Measurements from ENCODE around the gene RIOK3. TPM values are rescaled to one million over a fixed set of nuclear protein-coding genes. Genes with fewer than 3 reads are reported as not detected.

Gene RIOK3
- total RNA-seq (10 to 100 TPM; 21.5 to 47.6 (median 39.2) TPM), polyA plus RNA-seq (10 to 100 TPM; 29.2 to 48.3 TPM)
- long read RNA-seq, donor 1, full-length matches to known transcripts, result 26 of 64 reads
- long read RNA-seq, donor 1, partial matches to known transcripts, result 27 of 64 reads
- long read RNA-seq, donor 1, other reads (novel, unspliced or antisense), result 11 of 64 reads
- long read RNA-seq, donor 2, full-length matches to known transcripts, result 6 of 6 reads
- long read RNA-seq, donor 2, partial matches to known transcripts, result 0 of 6 reads
- long read RNA-seq, donor 2, other reads (novel, unspliced or antisense), result 0 of 6 reads
- long read RNA-seq, donor 3, full-length matches to known transcripts, result 51 of 72 reads
- long read RNA-seq, donor 3, partial matches to known transcripts, result 6 of 72 reads
- long read RNA-seq, donor 3, other reads (novel, unspliced or antisense), result 15 of 72 reads

DNA sequence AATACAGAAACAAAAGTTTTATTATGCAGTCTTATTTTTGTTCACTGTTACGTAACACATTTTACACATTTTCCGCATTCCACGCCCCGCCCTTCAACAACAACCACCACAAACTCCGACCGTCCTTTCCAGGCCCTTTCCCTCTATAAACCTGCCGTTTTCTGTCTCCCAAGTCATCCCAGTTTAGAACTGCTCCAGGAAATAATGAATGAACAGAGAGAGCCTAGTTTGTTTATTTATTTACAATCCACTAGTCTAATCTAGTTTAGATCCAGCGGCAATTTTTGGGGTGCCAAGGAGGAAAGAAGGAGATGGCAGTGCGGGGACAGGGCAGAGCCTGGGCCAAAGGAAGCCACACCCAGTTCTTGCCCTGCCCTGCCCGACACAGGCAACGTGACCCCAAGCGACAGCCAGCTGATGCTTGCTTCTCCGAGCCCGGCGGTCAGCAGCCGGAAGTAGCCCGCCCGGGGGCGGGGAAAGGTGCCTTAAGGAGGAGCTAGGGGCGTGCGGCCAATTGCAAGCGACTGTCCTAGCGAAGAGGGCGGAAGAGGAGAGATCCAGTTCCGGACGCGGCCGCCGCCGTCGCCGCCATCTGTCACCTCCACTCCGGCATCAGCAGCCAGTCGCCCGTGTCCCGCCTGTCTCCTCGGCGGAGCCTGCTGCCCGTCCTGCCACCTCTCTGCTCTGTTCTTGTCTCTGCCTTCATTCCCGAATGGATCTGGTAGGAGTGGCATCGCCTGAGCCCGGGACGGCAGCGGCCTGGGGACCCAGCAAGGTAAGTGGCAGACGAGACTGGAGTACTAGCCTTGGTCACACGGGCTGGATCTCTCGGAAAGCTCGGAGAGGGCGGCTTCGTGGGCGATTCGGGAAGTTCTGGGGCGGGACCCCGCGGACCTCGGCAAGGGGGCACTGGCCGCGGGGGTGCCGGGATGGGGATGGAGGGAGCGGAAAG lies at the start of gene RIOK3:
TSS of gene RIOK3 (plus strand) at position 560 of the 952 bp plus-strand sequence. CDS start at position 713, 153 bp downstream.
- H3K4me1 ChIP-seq (ENCODE audit: insufficient read depth), result peaks cover 8% of the 10 kb centered on the region
- no peak for TF ChIP-seq EP300 (IDR thresholded peaks at IDR 0.05)
- TF ChIP-seq POLR2A (IDR thresholded peaks at IDR 0.05), result peak; percentile 73
- peak in 1 of 3 donors; percentile 29 for TF ChIP-seq CTCF (IDR thresholded peaks at IDR 0.05)
- no peaks in the 10 kb centered on the region for H3K9me3 ChIP-seq
- H3K27ac ChIP-seq, result peak within 1 kb of the TSS; percentile 19 to 65
- H3K27me3 ChIP-seq, result no peaks in the 10 kb centered on the region
- DNase-seq, result peak; percentile 93 to 97 (median 94)
- no peaks in the 10 kb centered on the region for H3K36me3 ChIP-seq
- WGBS, 3 donors, result 0 to 1% (median 0%) methylated on average over 58 to 60 of the region's 60 CpGs
- H3K4me3 ChIP-seq, result peak within 1 kb of the TSS; percentile 97
- intact Hi-C loops (cut with DNase I), result loop anchor here in 1 of 4 donors (10.0 kb wide), 1 partner anchor 52 kb away; the partner anchor contains the start of gene RMC1

DNA sequence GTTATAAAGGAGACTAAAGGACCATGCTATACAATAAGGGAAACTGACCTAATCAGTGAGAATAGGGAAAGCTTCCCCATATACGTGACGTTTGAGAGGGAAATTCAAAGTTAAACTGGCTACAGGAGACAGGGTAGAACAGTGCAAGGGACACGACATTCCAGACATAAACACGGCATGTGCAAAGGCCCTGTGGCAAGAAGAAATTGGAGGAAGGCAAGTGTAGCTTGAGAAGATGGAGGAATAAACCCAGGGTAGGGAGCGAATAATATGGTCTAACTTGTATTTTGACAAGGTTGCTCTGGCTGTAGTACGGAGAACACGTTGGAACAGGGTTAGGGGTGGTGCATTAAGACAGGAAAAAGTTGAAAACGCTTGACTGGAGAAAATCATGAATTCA lies 49.8 kb upstream of the RIOK3 start:
- TF ChIP-seq CTCF (IDR thresholded peaks at IDR 0.05) (no peak), POLR2A (IDR thresholded peaks at IDR 0.05) (no peak), EP300 (IDR thresholded peaks at IDR 0.05) (no peak)
- no peak overlapping the region for H3K4me3 ChIP-seq
- H3K27me3 ChIP-seq, result no peaks in the 10 kb centered on the region
- no peak for DNase-seq
- intact Hi-C loops (cut with DNase I), result loop anchor here in 2 of 4 donors (10.0 kb wide), 2 partner anchors 269 to 369 kb away; partner anchors contain the start of gene CABLES1 (in 1 of the 2)
- H3K4me1 ChIP-seq (ENCODE audit: insufficient read depth), result peaks cover 7% of the 10 kb centered on the region
- no peaks in the 10 kb centered on the region for H3K36me3 ChIP-seq
- H3K9me3 ChIP-seq, result no peaks in the 10 kb centered on the region
- WGBS, 3 donors, result 94 to 98% (median 96%) methylated on average over 8 of the region's 8 CpGs
- H3K27ac ChIP-seq, result no peak overlapping the region

- Histone ChIP-seq H3K27me3 (no peaks in the 10 kb centered on the region), H3K4me1 (ENCODE audit: insufficient read depth) (peaks cover 6% of the 10 kb centered on the region), H3K36me3 (no peaks in the 10 kb centered on the region), H3K9me3 (no peaks in the 10 kb centered on the region), H3K4me3 (no peak overlapping the region), H3K27ac (no peak overlapping the region)
- TF ChIP-seq EP300 (IDR thresholded peaks at IDR 0.05) (no peak), CTCF (IDR thresholded peaks at IDR 0.05) (no peak), POLR2A (IDR thresholded peaks at IDR 0.05) (no peak)
- DNase-seq, result no peak
- intact Hi-C loops (cut with DNase I), result loop anchor here in 2 of 4 donors (10.0 kb wide), 2 partner anchors 271 to 371 kb away; partner anchors contain the start of gene CABLES1 (in 1 of the 2)
- 96 to 97% (median 97%) methylated on average over 1 of the region's 1 CpG for WGBS, 3 donors
Observed at GRCh38 chr18:23405636-23406035, 47.5 kb upstream of the RIOK3 start.

DNA sequence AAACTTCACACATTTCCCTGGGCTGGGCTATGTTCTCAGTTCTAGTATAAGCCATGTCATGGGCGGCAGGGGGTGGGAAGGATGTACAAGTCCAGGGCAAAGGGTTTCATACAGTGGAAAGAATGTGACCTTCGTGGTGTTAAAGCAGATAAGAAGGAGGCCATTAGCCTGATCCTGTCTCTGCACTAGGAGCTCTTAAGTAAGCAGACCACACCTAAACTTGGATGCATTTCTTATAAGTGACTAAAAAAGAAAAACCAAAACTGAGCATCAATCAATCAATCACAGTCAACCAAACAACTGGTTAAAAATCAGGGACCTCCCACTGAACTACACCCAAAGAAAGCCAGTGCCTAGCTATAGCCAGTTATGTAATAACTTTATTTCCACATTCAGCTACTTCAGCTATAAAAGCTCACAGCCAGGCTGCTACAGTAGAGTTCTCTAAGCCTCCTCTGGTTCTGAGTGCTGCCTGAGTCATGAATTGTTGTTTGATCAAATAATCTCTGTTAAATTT lies 46.8 kb upstream of the RIOK3 start:
- Histone ChIP-seq H3K27ac (no peak overlapping the region), H3K27me3 (no peaks in the 10 kb centered on the region), H3K9me3 (no peaks in the 10 kb centered on the region), H3K4me1 (ENCODE audit: insufficient read depth) (peaks cover 6% of the 10 kb centered on the region), H3K36me3 (no peaks in the 10 kb centered on the region), H3K4me3 (no peak overlapping the region)
- DNase-seq, result no peak
- intact Hi-C loops (cut with DNase I), result loop anchor here in 2 of 4 donors (10.0 kb wide), 2 partner anchors 272 to 372 kb away; partner anchors contain the start of gene CABLES1 (in 1 of the 2)
- WGBS, 3 donors, result 53 to 57% (median 55%) methylated on average over 2 of the region's 2 CpGs
- TF ChIP-seq EP300 (IDR thresholded peaks at IDR 0.05) (no peak), CTCF (IDR thresholded peaks at IDR 0.05) (no peak), POLR2A (IDR thresholded peaks at IDR 0.05) (no peak)

All from ovary (tissue), 10 donors.